Hematopoietic multipotent progenitor cell treated with erythropoietin and hydrocortisone succinate and interleukin-3 and kit ligand, for 8 days (in vitro differentiated cells): Measurements from ENCODE around the gene CREBBP.

Source experiments
- DNase-seq: peaks from one replicate; pipeline ENCODE4 v3.0.0-alpha.2; 2015

CREBBP gene

GRCh38 chr16:3761375-3762106 lies 119.0 kb downstream of the CREBBP start:
- no peak for DNase-seq

GRCh38 chr16:3760518-3760917 lies 120.0 kb downstream of the CREBBP start:
- DNase-seq: no peak

GRCh38 chr16:3759736-3760135 lies 120.8 kb downstream of the CREBBP start:
- no peak for DNase-seq

GRCh38 chr16:3756113-3756512 lies 124.4 kb downstream of the CREBBP start:
- no peak for DNase-seq

- DNase-seq: no peak
Observed at GRCh38 chr16:3755249-3755648, 125.3 kb downstream of the CREBBP start.

GRCh38 chr16:3754772-3755171 lies 125.7 kb downstream of the CREBBP start:
- DNase-seq: no peak

GRCh38 chr16:3754081-3754703 lies 126.3 kb downstream of the CREBBP start:
- no peak for DNase-seq

GRCh38 chr16:3752984-3753383 lies 127.5 kb downstream of the CREBBP start:
- no peak for DNase-seq

- DNase-seq: no peak
Observed at GRCh38 chr16:3751878-3752277, 128.6 kb downstream of the CREBBP start.

- no peak for DNase-seq
Observed at GRCh38 chr16:3748307-3748706, 132.2 kb downstream of the CREBBP start.

GRCh38 chr16:3745751-3746355 lies 134.7 kb downstream of the CREBBP start:
- DNase-seq: no peak

GRCh38 chr16:3744018-3744417 lies 136.5 kb downstream of the CREBBP start:
- no peak for DNase-seq

GRCh38 chr16:3740934-3741333 lies 139.6 kb downstream of the CREBBP start:
- DNase-seq: no peak

- DNase-seq: no peak
Observed at GRCh38 chr16:3740186-3740585, 140.3 kb downstream of the CREBBP start.

GRCh38 chr16:3739636-3740035 lies 140.9 kb downstream of the CREBBP start:
- no peak for DNase-seq

GRCh38 chr16:3738541-3738940 lies 142.0 kb downstream of the CREBBP start:
- no peak for DNase-seq

GRCh38 chr16:3738128-3738527 lies 142.4 kb downstream of the CREBBP start:
- DNase-seq: no peak

- no peak for DNase-seq
Observed at GRCh38 chr16:3737181-3737580, 143.3 kb downstream of the CREBBP start.

- DNase-seq: no peak
Observed at GRCh38 chr16:3736116-3736515, 144.4 kb downstream of the CREBBP start.

GRCh38 chr16:3735541-3735940 lies 145.0 kb downstream of the CREBBP start:
- no peak for DNase-seq

- DNase-seq: no peak
Observed at GRCh38 chr16:3734758-3735221, 145.7 kb downstream of the CREBBP start.

GRCh38 chr16:3734084-3734757 lies 146.3 kb downstream of the CREBBP start:
- no peak for DNase-seq

- no peak for DNase-seq
Observed at GRCh38 chr16:3732171-3732570, 148.3 kb downstream of the CREBBP start.
